ENCODE data around the gene CTDSP2. TPM values are rescaled to one million over a fixed set of nuclear protein-coding genes. Genes with fewer than 3 reads are reported as not detected.
"Not testable (repeated sequence)": the region's sequence is repeated elsewhere in the genome, so short reads cannot be mapped to it uniquely, and the experiment has no call there.

CTDSP2 gene
- total RNA-seq, 2 donors from 2014 or later, result 67.6 to 105 TPM

DNA sequence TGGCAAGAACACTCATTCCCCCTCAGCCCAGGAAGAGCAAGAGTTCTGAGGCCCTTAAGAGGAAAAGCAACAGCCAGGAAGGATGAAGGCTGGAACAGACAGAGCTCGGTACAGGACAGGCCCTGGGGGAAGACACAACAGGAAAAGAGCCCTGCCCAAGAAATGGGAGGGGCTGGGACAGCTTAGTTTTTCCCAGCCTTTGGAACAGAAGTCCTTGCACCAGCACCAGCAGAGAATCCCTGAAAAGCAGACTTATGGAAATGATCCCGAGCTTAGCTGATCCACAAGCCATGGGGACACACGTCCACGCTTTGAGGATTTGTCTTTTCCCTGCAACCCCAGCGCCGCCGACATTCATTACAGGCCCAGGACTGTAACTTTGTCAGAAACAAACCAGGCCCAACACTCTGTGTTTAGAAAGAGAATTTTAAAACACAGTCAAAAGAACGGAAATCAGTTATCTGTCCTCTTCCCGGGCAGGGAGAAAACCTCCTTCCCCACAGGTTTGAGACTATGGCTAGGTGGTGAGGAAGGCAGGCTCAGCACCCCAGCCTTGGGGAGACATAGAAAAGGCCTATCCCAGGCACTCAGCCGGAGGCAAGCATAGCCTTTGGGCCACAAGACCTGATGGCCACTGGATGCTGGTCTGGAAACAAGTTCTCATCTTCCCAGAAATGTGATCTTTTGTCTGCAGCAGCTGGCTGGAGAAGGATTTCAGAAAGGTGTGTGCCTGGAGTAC is 24.0 kb downstream of the CTDSP2 start:
- Histone ChIP-seq H3K36me3 (peaks cover 94% of the 10 kb centered on the region), H3K4me3 (no peak overlapping the region), H3K4me1 (peaks cover 0 to 48% of the 10 kb centered on the region in 2 donors), H3K27me3 (no peaks in the 10 kb centered on the region), H3K27ac (peak overlapping the region; percentile 56 to 58), H3K9me3 (no peaks in the 10 kb centered on the region)
- DNase-seq (ENCODE audit: low spot score), result no peak
- TF ChIP-seq, protein P1, sequence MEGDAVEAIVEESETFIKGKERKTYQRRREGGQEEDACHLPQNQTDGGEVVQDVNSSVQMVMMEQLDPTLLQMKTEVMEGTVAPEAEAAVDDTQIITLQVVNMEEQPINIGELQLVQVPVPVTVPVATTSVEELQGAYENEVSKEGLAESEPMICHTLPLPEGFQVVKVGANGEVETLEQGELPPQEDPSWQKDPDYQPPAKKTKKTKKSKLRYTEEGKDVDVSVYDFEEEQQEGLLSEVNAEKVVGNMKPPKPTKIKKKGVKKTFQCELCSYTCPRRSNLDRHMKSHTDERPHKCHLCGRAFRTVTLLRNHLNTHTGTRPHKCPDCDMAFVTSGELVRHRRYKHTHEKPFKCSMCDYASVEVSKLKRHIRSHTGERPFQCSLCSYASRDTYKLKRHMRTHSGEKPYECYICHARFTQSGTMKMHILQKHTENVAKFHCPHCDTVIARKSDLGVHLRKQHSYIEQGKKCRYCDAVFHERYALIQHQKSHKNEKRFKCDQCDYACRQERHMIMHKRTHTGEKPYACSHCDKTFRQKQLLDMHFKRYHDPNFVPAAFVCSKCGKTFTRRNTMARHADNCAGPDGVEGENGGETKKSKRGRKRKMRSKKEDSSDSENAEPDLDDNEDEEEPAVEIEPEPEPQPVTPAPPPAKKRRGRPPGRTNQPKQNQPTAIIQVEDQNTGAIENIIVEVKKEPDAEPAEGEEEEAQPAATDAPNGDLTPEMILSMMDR (IDR thresholded peaks at IDR 0.05), result no peak

DNA sequence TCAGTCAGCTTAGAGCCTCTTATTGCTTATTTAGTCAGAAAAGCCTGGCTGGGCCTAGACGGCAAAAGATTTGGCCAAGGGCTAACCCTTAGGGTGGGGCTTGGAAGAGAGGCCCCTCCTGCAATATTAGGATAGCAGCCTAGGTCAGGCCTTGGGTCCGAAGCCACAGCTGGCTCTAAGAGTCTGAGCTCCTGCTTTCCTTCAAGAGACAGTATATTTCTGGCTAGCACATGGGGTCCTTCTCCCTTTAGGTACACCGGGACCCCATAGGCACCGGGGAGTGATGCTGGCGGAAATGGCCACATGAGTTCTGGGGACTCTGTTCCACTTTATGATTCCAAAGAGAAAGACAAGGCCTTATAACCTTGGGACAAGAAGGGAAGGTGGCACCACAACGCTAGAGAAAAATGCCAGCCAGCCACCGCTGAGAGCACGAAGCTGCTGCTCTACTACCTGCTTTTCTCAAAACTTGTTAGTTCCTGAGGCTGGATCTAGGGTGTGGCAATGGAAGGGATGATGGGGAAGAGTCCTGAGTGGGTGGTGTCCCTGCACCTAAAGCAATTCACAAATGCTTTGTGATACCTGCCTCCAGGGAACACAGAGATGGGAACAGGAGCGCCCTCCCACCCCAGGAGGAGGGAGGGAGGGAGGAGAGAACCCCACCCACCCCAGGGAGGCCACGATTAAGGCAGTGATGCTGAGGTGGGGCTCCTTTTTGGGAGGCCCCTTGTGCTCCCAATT is 24.9 kb downstream of the CTDSP2 start:
- H3K36me3 ChIP-seq, result peaks cover 85% of the 10 kb centered on the region
- H3K4me1 ChIP-seq, result peaks cover 0 to 48% of the 10 kb centered on the region in 2 donors
- H3K27me3 ChIP-seq, result no peaks in the 10 kb centered on the region
- DNase-seq (ENCODE audit: low spot score), result no peak
- TF ChIP-seq, protein P1 (IDR thresholded peaks at IDR 0.05), result no peak
- H3K27ac ChIP-seq, result peak overlapping the region in 1 of 2 donors; percentile 2
- H3K4me3 ChIP-seq, result no peak overlapping the region
- H3K9me3 ChIP-seq, result no peaks in the 10 kb centered on the region

GRCh38 chr12:57821015-57821414 is 25.5 kb downstream of the CTDSP2 start:
- H3K27me3 ChIP-seq; DNase-seq (ENCODE audit: low spot score); H3K9me3 ChIP-seq; H3K4me3 ChIP-seq: not testable (repeated sequence)
- Histone ChIP-seq H3K36me3 (peaks cover 79% of the 10 kb centered on the region), H3K4me1 (peaks cover 0 to 52% of the 10 kb centered on the region in 2 donors), H3K27ac (peak overlapping the region in 1 of 2 donors; percentile 2)

DNA sequence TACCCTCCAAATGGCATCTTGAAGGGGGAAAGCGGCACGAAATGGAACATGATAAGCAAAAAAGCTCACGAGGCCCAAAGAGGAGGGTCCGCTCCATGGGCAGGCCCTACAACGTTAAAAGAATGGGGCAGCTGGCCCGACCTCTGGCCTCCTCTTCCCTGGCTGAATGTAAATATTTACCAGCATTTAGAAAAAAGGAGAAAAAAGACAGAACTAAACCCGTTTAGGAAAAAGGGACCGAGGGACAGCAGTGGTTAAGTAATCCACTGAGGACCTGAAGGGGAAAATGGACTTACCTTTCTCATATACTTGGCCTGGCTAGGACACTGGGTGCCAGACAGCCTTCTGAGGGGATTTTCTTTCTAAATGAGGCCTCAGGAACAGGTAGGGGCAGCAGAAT is 26.4 kb downstream of the CTDSP2 start:
- DNase-seq (ENCODE audit: low spot score); H3K27me3 ChIP-seq; H3K27ac ChIP-seq; H3K9me3 ChIP-seq; H3K4me3 ChIP-seq: not testable (repeated sequence)
- H3K36me3 ChIP-seq, result peaks cover 70% of the 10 kb centered on the region
- H3K4me1 ChIP-seq, result peaks cover 0 to 61% of the 10 kb centered on the region in 2 donors

DNA sequence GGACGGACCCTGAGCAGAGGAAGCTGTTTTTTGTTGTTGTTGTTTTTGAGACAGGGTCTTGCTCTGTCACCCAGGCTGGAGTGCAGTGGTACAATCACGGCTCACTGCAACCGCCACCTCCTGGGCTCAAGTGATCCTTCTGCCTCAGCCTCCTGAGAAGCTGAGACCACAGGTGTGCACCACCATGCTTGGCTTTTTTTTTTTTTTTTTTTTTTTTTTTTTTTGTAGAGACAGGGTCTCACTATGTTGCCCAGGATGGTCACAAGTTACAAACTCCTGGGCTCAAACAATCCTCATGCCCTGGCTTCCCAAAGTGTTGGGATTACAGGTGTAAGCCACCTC is 28.6 kb downstream of the CTDSP2 start:
- peaks cover 0 to 65% of the 10 kb centered on the region in 2 donors for H3K4me1 ChIP-seq

DNA sequence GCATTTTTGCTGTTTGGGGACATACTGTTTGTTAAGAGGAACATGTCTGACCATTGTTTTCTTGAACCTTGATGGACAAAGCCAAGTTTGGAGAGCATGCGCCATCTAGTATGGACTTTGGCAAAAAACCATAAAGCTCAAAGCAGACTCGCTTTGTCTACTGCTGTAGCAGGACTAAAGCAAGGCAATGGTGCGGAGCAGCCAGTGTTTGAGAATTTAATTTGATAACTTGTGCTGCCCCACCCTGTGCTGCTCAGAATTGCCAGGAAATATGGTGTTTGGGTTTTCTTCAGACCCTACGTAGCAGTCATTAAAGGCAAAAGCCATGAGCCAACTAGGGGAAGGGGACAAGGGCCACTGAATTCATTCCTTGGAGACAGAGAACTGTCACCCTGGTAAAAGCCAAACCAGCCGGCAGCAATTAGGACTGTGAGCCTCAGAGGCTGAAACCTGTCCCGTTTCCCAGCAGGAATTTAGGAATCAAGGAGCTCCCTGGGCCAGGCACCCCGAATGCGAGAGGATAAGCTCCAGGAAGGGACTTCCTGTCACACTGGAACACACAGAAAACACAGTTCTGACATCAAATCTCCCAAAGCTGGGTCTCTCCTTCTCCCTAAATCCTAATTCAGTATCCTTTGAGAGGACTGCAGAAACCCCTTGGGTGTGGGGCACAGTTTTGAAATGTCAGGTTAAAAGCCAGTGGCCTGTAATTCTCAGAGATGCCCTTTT is 29.1 kb downstream of the CTDSP2 start:
- Histone ChIP-seq H3K27ac (peak overlapping the region; percentile 70 to 74), H3K36me3 (peaks cover 45% of the 10 kb centered on the region), H3K4me3 (no peak overlapping the region), H3K27me3 (no peaks in the 10 kb centered on the region), H3K9me3 (no peaks in the 10 kb centered on the region), H3K4me1 (peaks cover 0 to 59% of the 10 kb centered on the region in 2 donors)
- TF ChIP-seq, protein P1 (IDR thresholded peaks at IDR 0.05), result no peak
- DNase-seq (ENCODE audit: low spot score), result no peak

More for the DNA sequence above, 28.6 kb downstream of the CTDSP2 start:
- H3K9me3 ChIP-seq; H3K4me3 ChIP-seq; DNase-seq (ENCODE audit: low spot score); H3K27me3 ChIP-seq: not testable (repeated sequence)
- H3K27ac ChIP-seq, result peak overlapping the region; percentile 70 to 74
- H3K36me3 ChIP-seq, result peaks cover 50% of the 10 kb centered on the region

DNA sequence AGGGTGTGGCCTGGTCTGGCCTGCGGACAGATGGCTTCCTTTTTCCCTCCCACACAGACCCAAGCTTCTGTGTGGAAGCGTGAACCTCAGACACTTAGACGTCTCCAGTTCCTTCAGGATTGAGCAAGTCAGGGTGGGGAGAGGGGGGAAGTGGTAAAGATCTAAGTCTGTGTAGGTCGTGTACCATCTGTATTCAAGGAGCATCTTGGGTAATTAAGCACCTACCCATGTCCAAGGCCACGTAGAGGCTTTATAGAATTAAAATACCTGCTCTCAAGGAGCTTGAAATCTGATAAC is 29.7 kb downstream of the CTDSP2 start:
- peak; percentile 79 for DNase-seq (ENCODE audit: low spot score)
- Histone ChIP-seq H3K9me3 (no peaks in the 10 kb centered on the region), H3K4me1 (peaks cover 0 to 54% of the 10 kb centered on the region in 2 donors), H3K27me3 (no peaks in the 10 kb centered on the region), H3K36me3 (peaks cover 39% of the 10 kb centered on the region), H3K27ac (peak overlapping the region in 1 of 2 donors; percentile 74), H3K4me3 (no peak overlapping the region)
- TF ChIP-seq, protein P1 (IDR thresholded peaks at IDR 0.05), result no peak

Data from right atrium auricular region (tissue), 2 donors.